Caco-2 (cell line): ENCODE data around the gene ARF1. TPM values are rescaled to one million over a fixed set of nuclear protein-coding genes. Genes with fewer than 3 reads are reported as not detected.

ENCODE experiments used
- BruUV-seq: library from RNA; stranded (reverse); fragments of 400-500 nt; replicated peaks from 2 replicates; lab custom pipeline; 2021; lab: Mats Ljungman, UMichigan
- CTCF ChIA-PET: fragments of 300-600 bp; sonication (Branson Sonifier 250); formaldehyde crosslinking; loops from one replicate; lab custom pipeline; 2022; ENCODE audit warnings: antibody characterized with exemption; lab: Charles Lee
- POLR2A ChIA-PET: fragments of 300-600 bp; sonication (Branson Sonifier 250); formaldehyde crosslinking; loops from one replicate; lab custom pipeline; 2022; ENCODE audit warnings: antibody characterized with exemption; lab: Charles Lee
- DNase-seq, 2 experiments: peaks; one replicate each; pipeline versions ENCODE4 v3.0.0 to v3.0.0-alpha.2; 2020 to 2022
- H3K27me3 ChIP-seq: replicated peaks from 2 replicates; pipeline ENCODE4 v1.6.0; 2011; ENCODE audit warnings: low read length; ENCODE audit not compliant: control insufficient read depth, insufficient read depth
- H3K36me3 ChIP-seq: 2 replicates; pipeline ENCODE4 v1.5.1; 2011; ENCODE audit warnings: low read length; ENCODE audit not compliant: control insufficient read depth, insufficient read depth
- H3K4me1 ChIP-seq: fragments of 250-450 bp; sonication (Bioruptor Pico); 2 replicates; pipeline ENCODE4 v1.5.1; 2020; ENCODE audit warnings: mild to moderate bottlenecking
- H3K4me3 ChIP-seq: 2 replicates; pipeline ENCODE4 v1.5.1; 2011; ENCODE audit warnings: low read depth, mild to moderate bottlenecking, control low read depth, low read length
- H3K9me3 ChIP-seq: fragments of 250-450 bp; sonication (Bioruptor Pico); 2 replicates; pipeline ENCODE4 v1.5.1; 2020; ENCODE audit warnings: mild to moderate bottlenecking, moderate library complexity
- H3K27ac Mint-ChIP-seq: one replicate; pipeline ENCODE4 v1.8.0; 2022; ENCODE audit warnings: mixed read lengths; ENCODE audit not compliant: unreplicated experiment
- H3K27me3 Mint-ChIP-seq: one replicate; pipeline ENCODE4 v1.8.0; 2022; ENCODE audit warnings: mixed read lengths; ENCODE audit not compliant: insufficient read depth, unreplicated experiment
- H3K36me3 Mint-ChIP-seq: one replicate; pipeline ENCODE4 v1.8.0; 2022; ENCODE audit warnings: mild to moderate bottlenecking, mixed read lengths; ENCODE audit not compliant: insufficient read depth, unreplicated experiment
- H3K4me1 Mint-ChIP-seq: one replicate; pipeline ENCODE4 v1.8.0; 2022; ENCODE audit warnings: low read depth, mixed read lengths; ENCODE audit not compliant: unreplicated experiment
- H3K4me3 Mint-ChIP-seq: one replicate; pipeline ENCODE4 v1.8.0; 2022; ENCODE audit warnings: mild to moderate bottlenecking, moderate library complexity, mixed read lengths; ENCODE audit not compliant: unreplicated experiment
- H3K9me3 Mint-ChIP-seq: one replicate; pipeline ENCODE4 v1.8.0; 2022; ENCODE audit warnings: mixed read lengths; ENCODE audit not compliant: unreplicated experiment
- CTCF ChIP-seq, 2 experiments: fragments of 200-600 bp in 1 of 2; IDR thresholded peaks; 1 replicate in 1 of 2; 2 replicates in 1 of 2; pipeline versions ENCODE4 v1.5.1 to v1.8.0; 2011 to 2022; ENCODE audit warnings: antibody characterized with exemption in 1 of 2, control low read depth in 1 of 2, inconsistent platforms in 1 of 2, low read depth in 1 of 2, low read length in 1 of 2, mild to moderate bottlenecking in 1 of 2, moderate library complexity in 1 of 2; ENCODE audit not compliant: insufficient read depth in 1 of 2, severe bottlenecking in 1 of 2, unreplicated experiment in 1 of 2
- intact Hi-C: fragments of 100-400 bp; cut with micrococcal nuclease; formaldehyde crosslinking; loops from one replicate; pipeline ENCODE4 v1.10.0; 2022; ENCODE audit not compliant: unreplicated experiment
- total RNA-seq: library from RNA; stranded (reverse); gene quantifications from 2 replicates; pipeline ENCODE4 v1.2.3, GENCODE V29; 2022

ARF1 gene
- total RNA-seq, 1 experiment from 2014 or later, result 378 TPM

GRCh38 chr1:228045405-228045804 lies 37.1 kb upstream of the ARF1 start:
- no peak for TF ChIP-seq CTCF (IDR thresholded peaks at IDR 0.05; ENCODE audit: insufficient read depth in 1 of 2, low read depth in 1 of 2, low read length in 1 of 2, severe bottlenecking in 1 of 2, unreplicated experiment in 1 of 2)
- Histone ChIP-seq H3K9me3 (no peaks in the 10 kb centered on the region), H3K36me3 (no peaks in the 10 kb centered on the region), H3K27me3 (no peaks in the 10 kb centered on the region), H3K4me3 (no peak overlapping the region), H3K4me1 (no peaks in the 10 kb centered on the region)
- CTCF ChIA-PET, result no interaction called here
- no peaks in the 10 kb centered on the region for H3K27me3 Mint-ChIP-seq
- BruUV-seq, result no TSS peak
- no peak for DNase-seq
- no peaks in the 10 kb centered on the region for H3K36me3 Mint-ChIP-seq
- no peak overlapping the region for H3K27ac Mint-ChIP-seq
- POLR2A ChIA-PET, result no interaction called here
- no peaks in the 10 kb centered on the region for H3K4me1 Mint-ChIP-seq
- intact Hi-C loops, result no loop called here
- H3K9me3 Mint-ChIP-seq, result no peaks in the 10 kb centered on the region
- H3K4me3 Mint-ChIP-seq, result no peak overlapping the region

GRCh38 chr1:228045871-228046270 lies 36.6 kb upstream of the ARF1 start:
- H3K9me3 ChIP-seq, result no peaks in the 10 kb centered on the region
- H3K27me3 ChIP-seq, result no peaks in the 10 kb centered on the region
- no peaks in the 10 kb centered on the region for H3K4me1 ChIP-seq
- Mint-ChIP-seq H3K4me3 (no peak overlapping the region), H3K4me1 (no peaks in the 10 kb centered on the region), H3K27ac (no peak overlapping the region), H3K9me3 (no peaks in the 10 kb centered on the region), H3K36me3 (no peaks in the 10 kb centered on the region), H3K27me3 (no peaks in the 10 kb centered on the region)
- DNase-seq, result no peak
- no peak overlapping the region for H3K4me3 ChIP-seq
- no peak for TF ChIP-seq CTCF (IDR thresholded peaks at IDR 0.05; ENCODE audit: insufficient read depth in 1 of 2, low read depth in 1 of 2, low read length in 1 of 2, severe bottlenecking in 1 of 2, unreplicated experiment in 1 of 2)
- H3K36me3 ChIP-seq, result no peaks in the 10 kb centered on the region
- ChIA-PET CTCF (no interaction called here), POLR2A (no interaction called here)
- intact Hi-C loops, result no loop called here
- BruUV-seq, result no TSS peak

GRCh38 chr1:228046421-228047182 lies 35.9 kb upstream of the ARF1 start:
- no TSS peak for BruUV-seq
- no peaks in the 10 kb centered on the region for H3K36me3 Mint-ChIP-seq
- Histone ChIP-seq H3K4me1 (no peaks in the 10 kb centered on the region), H3K27me3 (no peaks in the 10 kb centered on the region), H3K36me3 (no peaks in the 10 kb centered on the region), H3K4me3 (no peak overlapping the region), H3K9me3 (no peaks in the 10 kb centered on the region)
- no peak for TF ChIP-seq CTCF (IDR thresholded peaks at IDR 0.05; ENCODE audit: insufficient read depth in 1 of 2, low read depth in 1 of 2, low read length in 1 of 2, severe bottlenecking in 1 of 2, unreplicated experiment in 1 of 2)
- CTCF ChIA-PET, result no interaction called here
- DNase-seq, result no peak
- POLR2A ChIA-PET, result no interaction called here
- H3K27ac Mint-ChIP-seq, result no peak overlapping the region
- intact Hi-C loops, result no loop called here
- no peak overlapping the region for H3K4me3 Mint-ChIP-seq
- H3K4me1 Mint-ChIP-seq, result no peaks in the 10 kb centered on the region
- no peaks in the 10 kb centered on the region for H3K27me3 Mint-ChIP-seq
- H3K9me3 Mint-ChIP-seq, result no peaks in the 10 kb centered on the region
